ENCODE data around the gene BATF2.
"Not testable (repeated sequence)": the region's sequence is repeated elsewhere in the genome, so short reads cannot be mapped to it uniquely, and the experiment has no call there.

Gene BATF2

DNA sequence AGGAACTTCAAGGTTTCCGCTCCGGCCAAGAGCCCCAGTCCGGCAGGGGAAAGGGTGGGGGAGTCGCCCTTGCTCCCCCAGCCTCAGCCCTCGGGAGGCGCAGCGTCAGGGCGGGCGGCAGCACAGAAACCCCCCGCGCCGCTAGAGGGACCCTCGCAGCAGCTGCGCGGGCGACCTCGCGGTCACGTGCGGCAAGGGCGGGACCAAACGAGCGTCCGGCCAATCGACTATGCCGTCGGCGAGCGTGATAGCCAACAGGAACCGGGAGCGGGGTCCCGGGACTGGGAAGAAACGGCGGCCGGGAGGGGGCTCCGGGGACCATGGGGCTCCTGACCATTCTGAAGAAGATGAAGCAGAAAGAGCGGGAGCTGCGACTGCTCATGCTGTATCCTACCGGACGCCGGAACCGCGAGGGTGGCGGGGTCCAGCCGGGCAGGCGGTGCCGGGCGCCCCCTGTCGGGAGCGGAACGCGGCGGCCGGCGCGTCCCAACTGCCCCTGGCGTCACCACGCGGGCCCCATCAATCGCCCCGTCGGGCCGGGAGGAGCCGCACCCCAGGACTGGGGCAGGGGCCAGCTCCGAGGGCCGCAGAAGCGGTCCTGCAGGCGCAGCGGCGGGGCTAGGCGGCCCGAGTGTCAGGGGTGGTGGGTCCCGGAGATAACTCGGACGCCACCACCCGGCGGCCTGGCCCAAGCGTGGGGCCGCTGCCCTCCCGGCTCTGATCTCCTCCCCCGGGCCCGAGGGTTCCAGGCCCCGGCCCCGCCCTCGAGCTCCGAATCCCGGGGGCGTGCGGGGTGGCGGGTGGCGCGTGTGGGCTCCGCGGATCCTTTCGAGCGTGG, 17.3 kb upstream of the BATF2 start, which contains the start of gene ARL2:
ARL2 (plus strand) TSS at position 273 of the 838 bp plus-strand sequence; CDS start at position 321, 48 bp downstream.
- peak; percentile 86 for DNase-seq (ENCODE audit: low read depth)

GRCh38 chr11:65013130-65013887, 16.5 kb upstream of the BATF2 start:
- DNase-seq (ENCODE audit: low read depth): peak; percentile 82

DNA sequence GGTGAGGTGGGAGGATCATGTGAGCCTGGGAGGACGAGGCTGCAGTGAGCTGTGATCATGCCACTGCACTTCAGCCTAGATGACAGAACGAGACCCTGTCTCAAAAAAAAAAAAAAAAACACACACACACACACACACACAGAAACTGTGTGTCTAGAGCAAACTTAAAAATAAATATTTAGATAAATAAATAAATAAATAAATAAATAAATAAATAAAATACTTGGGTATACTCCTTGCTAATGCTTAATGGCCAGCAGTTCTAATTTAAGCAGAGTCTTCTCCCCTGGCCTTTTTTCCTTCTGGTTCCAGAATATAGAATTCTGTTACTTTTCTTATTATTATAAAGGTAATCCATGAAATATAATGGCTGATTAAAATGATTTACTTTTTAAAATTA, 12.1 kb upstream of the BATF2 start:
- no peak for DNase-seq (ENCODE audit: low read depth)

DNA sequence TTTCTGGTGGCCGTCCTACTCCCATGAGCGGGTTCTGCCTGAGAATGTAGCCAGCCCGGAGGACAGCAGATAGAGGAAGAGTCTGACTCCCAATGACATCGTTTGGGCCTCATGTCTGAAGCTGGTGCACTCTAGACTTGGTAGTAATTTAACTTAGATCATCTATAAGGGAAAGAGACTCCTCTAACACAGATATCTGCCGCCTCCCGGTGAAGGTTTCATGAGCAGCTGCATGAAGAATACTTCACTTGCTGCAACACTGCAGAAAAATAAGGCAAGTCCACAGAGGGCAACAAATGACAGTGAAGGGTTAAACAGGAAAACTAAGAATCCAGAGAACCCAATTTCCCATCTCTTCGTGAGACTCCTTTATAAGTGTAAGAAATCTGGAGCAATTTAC, 11.2 kb upstream of the BATF2 start:
- DNase-seq (ENCODE audit: low read depth): no peak

GRCh38 chr11:65003968-65004367, 7.2 kb upstream of the BATF2 start:
- not testable (repeated sequence) for DNase-seq (ENCODE audit: low read depth)

DNA sequence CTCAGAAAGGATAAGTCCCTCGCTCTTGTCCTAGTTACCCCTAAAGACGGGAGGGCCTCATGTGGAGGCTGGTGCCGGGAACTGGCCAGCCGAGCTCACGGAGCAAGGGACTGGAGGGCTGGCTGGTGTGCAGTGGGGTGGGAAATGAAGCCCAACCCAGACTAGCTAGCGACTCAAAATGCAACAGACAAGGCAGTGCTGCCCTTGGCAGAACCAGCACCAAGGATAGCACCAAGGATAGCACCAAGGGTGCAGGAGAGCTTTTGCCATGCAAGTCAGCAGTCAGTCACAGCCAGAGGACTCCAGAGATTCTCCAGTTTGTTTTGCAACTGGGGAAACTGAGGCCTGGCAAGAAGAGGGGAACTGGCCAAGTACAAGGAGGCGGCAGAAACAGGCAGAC, 6.5 kb upstream of the BATF2 start:
- DNase-seq (ENCODE audit: low read depth): peak; percentile 60

DNA sequence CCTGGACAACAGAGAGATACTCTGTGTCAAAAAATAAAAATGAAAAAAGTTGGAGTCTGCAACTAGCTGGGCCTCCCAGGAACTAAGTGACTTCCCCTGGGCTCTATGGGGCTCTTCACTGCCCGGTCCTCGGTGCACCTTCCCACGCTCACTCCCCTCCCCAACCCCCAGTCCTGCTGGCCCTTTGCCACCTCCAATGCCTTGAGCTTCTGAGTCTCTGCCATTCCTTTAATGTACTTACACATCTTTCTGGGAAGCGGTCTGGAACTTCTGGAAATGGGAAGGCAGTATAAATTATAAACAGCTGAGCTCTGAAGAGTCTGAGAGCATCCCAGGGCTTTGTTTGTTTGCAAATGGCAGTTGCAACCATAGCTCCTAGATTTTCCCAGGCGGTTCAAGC, 5.9 kb upstream of the BATF2 start:
- DNase-seq (ENCODE audit: low read depth): no peak

DNA sequence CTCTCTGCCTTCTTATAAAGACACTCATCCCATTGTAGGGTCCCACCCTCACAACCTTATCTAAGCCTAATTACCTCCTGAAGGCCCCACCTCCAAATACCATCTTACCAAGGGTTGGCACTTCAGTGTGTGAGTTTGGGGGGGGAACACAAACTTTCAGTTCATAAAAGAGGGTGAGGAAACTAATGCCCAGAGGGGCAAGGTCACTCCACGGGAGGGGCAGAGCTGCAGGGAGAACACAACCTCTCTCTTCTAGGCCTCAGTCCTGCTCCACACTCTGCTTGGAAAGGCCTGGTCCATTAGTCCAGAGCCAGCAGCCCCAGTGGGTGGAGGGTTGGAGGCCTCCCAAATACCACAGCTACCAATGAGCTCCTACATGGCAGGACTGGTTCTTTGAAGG, 2.7 kb upstream of the BATF2 start:
- no peak for DNase-seq (ENCODE audit: low read depth)

DNA sequence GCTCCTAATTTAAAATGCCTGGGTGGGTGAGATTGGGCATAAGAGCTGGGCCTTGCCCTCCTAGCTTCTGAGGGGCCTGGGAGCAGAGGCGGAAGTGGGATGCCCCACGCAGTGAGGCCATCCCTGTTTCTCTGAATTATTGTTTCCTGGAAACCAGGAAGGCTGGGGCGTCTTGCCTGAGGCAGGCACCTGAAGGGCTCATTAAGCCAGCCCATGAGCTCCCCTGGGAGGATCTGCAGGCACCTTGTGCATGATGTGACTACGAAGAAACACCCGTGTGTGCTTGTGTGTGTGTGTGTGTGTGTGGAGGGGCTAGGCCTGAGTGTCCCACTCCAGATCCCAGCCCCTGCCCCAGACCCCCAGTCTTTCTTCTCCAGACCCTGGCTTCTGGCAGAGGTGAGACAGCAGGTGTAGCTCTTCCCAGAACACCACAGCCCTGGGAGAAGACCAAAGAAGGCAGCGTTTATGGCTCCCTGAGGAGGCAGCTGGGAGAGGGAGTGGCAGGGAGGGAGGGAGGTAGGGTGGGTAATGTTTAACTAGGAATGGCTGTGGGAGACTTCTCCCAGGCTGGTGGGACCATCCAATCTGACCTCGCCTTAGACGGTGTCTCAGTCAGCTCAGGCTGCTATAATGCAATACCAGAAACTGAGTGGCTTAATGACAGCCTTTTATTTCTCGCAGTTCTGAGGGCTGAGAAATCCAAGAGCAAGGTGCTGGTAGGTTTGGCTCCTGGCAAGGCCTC, 2.1 kb upstream of the BATF2 start:
- no peak for DNase-seq (ENCODE audit: low read depth)

- DNase-seq (ENCODE audit: low read depth): no peak
Measured at GRCh38 chr11:64998141-64998540, 1.4 kb upstream of the BATF2 start.

DNA sequence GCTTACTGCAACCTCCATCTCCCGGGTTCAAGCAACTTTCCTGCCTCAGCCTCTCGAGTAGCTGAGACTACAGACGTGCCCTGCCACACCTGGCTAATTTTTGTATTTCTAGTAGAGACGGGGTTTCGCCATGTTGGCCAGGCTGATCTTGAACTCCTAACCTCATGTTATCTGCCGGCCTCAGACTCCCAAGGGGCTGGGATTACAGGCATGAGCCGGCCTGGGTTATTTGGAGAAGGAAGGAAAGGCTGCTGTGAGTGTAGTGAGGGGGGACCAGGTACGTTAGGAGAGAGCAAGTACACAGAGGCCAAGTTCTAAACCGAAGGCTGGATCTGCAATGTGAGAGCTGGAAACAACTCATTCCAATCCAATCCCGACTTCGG, 453 bp downstream of the BATF2 start:
- DNase-seq (ENCODE audit: low read depth): no peak

DNA sequence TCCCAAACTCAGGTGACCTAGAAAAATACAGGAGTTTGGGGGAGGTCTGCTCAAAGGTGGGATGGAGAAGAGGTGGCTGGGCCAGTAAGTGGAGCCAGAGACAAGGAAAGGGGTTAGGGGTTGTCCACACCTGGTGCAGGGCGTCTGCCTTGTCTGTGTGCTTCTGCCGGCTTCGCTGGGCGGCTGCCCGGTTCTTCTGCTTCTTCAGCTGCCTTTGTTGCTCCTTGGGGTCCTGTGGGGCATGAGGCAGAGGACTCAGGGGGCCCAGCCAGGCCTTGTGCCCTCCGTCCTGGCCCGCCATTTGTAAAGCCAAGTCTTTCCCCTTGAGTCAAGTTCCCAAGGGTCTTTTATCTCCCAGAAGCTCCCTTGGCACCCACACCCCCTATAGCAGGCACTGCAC, 2.5 kb downstream of the BATF2 start:
- DNase-seq (ENCODE audit: low read depth): no peak

- peak; percentile 44 for DNase-seq (ENCODE audit: low read depth)
Measured at GRCh38 chr11:64990222-64990923, 6.4 kb downstream of the BATF2 start.

GRCh38 chr11:64989416-64989815, 7.4 kb downstream of the BATF2 start:
- no peak for DNase-seq (ENCODE audit: low read depth)

- no peak for DNase-seq (ENCODE audit: low read depth)
Measured at GRCh38 chr11:64987998-64988854, 8.5 kb downstream of the BATF2 start.

GRCh38 chr11:64983339-64983738, 13.4 kb downstream of the BATF2 start:
- not testable (repeated sequence) for DNase-seq (ENCODE audit: low read depth)

DNA sequence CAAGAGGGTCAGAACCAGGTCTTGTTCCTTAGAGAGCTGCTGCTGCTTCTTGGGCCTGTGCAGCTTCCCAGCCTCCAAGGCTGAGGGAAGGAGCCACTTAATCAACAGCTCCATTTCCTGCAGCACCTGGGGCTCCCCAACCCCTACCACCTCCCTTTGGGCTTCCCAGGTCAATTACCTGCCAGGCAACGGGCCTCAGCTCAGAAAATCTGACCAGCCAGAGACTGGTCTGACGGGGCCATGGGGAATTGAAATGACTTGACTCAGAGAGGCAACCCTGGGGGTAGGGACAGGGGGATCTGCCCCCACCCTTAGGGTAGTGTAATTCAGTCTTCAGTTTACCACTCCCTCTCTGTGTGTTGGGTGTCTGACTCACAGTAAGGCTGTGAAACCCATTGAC, 20.1 kb downstream of the BATF2 start:
- DNase-seq (ENCODE audit: low read depth): no peak

DNA sequence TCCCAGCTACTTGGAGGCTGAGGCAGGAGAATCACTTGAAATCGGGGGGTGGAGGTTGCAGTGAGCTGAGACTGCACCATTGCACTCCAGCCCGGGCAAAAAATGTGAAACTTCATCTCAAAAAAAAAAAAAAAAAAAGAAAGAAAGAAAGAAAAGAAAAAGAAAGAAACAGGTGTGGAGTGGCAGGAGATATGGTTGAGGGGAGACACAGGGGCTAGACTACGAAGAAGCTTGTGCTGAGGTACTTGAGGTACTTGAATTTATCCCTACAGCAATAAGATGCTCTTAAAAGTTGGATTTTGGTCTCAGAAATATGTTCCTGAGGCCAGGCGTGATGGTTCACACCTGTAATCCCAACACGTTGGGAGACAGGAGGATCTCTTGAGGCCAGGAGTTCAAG, 22.6 kb downstream of the BATF2 start:
- DNase-seq (ENCODE audit: low read depth): no peak

DNA sequence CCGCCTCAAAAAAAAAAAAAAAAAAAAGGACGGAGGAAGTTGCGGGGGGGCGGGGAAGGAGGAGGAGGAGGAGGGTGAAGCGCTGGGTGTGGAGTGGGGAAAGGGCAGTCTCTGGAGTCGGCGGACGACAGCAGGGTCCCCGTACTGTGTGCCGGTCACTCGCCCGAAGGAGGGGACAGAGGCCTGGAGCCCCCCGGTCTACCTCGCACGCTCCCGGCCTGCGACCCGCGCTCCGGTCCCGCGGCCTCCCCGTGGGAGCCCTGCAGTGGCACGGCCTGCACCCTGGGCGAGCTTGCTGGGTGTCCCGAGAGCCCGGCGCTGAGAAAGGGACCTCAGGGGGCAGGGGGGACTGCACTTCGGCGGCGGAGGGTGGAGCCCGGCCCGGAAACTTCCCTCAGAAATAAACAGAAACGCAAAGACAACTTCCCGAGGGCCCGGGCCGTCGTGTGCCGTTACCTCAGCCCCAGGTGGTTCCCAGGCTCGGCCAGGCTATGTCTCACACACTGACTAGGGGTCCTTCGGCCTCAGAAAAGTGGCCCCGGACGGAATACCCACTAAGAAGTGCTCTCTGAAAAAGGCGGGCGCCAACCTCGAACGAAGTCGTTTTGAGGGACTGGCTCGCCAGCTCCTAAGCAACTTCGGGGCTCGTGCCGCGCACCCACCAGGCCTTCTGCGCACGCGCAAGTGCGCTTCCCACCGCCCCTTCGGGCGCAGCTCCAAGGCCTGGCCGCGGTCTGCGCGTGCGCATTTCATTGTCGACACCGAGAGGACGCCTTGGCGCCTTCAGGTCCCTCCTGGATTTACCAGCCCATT, 25.1 kb downstream of the BATF2 start, which contains the start of gene MAJIN:
MAJIN (minus strand) TSS at position 688 of the 813 bp plus-strand sequence. CDS start 12,703 bp downstream, outside the sequence.
- DNase-seq (ENCODE audit: low read depth): peak; percentile 54

- DNase-seq (ENCODE audit: low read depth): no peak
Measured at GRCh38 chr11:64970731-64971151, 26.0 kb downstream of the BATF2 start.

All from iris pigment epithelial cell (primary cell).